ENCODE data around the gene ARL4D.

DNA sequence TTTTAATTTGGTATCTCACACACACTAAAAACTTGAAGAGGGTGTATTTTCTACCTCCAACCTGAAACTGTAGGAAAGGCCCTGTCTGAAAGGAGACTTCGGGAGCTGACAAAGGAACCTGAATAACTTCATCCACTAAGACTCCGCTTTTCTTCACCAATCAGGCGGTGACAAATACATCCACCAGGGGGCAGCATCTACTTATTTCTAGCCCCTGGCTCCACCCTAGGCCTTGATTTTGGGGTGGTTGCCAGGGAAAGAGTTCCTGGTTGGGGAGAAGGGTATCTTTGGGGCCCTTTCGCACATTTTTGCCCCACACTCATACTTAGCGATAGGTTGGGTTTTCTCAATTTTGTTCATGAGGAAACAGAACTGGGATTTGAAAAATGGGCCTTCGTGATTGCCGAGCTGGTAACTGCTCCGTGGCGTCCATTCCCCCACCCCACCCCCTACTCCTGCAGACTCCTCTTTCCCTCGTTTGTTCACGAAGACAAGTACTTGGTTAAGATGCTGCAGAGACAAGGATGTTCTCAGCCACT is 4.8 kb upstream of the ARL4D start:
- peak; percentile 55; the same call in 1 of the 2 replicates for TF ChIP-seq RFX5 (IDR thresholded peaks at IDR 0.05; ENCODE audit: borderline replicate concordance, low read depth, low read length)
- no peak for TF ChIP-seq POLR2AphosphoS5 (IDR thresholded peaks at IDR 0.05; ENCODE audit: low read depth, low read length)
